ENCODE measurements around the gene MAPK12.

- TF ChIP-seq CTCF (conservative IDR thresholded peaks at IDR 0.05 in 1 of 2, IDR thresholded peaks at IDR 0.05 in 1 of 2; ENCODE audit: extremely low read depth in 1 of 2, insufficient read depth in 1 of 2, low read depth in 1 of 2, low read length in 2 of 2) = no peak
- no peak for TF ChIP-seq EZH2 (IDR thresholded peaks at IDR 0.05; ENCODE audit: borderline replicate concordance, low read length)
Measured at GRCh38 chr22:50253941-50254340, 7.5 kb downstream of the MAPK12 start.
